Midbrain (tissue), 1 donor: ENCODE results near the gene GATB.
"Not testable (repeated sequence)": the region's sequence is repeated elsewhere in the genome, so short reads cannot be mapped to it uniquely, and the experiment has no call there.

Experiments
- DNase-seq: peaks from one replicate; lab custom pipeline; 2025; lab: John Stamatoyannopoulos, UW

Gene GATB

DNA sequence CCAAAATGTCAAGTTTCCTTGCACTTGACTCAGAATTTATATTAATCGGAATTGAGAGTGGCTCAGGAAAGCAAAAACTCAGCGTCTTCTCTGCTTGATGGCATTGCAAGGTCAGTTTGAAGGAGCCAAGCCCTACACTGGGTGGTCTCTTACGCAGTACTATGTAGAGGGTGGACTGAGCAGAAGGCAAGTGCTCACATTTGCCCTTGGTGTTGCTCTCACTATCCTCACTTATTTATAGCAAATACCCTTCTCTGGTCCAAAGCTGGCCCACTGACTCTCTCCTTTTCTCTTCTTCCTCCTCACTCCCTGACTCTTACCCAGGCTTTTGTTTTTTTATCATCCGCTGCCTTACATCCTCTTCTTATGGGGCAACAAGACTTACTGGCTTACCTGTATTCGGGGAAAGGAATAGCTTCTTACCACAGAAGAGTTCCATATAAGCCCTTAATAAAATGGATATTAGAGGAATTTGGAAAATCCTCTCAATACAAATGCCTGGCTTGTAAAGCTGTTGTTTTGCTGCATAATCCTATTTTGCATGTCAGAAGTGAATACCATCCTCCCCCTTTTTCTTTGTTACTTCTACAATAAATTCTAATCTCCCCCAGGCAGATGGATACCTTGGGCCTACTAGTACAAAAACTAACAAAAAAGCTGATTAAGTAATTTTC, 24.8 kb upstream of the GATB start:
- DNase-seq, result no peak

DNA sequence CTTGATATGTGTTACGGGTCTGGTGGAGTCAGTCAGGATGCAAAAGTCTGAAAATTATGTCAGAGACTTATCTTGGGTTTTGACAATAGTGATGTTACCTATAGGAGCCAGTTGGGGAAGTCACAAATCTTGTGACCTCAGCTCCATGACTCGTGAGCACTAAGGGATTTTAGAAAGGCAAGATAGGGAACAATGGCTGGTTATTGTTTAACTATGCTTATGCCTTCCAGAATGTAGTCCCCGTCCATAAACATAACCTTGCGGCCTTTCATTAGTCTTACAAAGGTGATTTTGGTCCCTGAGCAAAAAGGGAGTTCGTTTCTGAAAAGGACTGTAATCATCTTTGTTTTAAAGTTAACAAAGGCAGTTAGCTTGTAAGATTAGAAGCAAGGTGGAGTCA, 23.9 kb upstream of the GATB start:
- DNase-seq, result no peak

DNA sequence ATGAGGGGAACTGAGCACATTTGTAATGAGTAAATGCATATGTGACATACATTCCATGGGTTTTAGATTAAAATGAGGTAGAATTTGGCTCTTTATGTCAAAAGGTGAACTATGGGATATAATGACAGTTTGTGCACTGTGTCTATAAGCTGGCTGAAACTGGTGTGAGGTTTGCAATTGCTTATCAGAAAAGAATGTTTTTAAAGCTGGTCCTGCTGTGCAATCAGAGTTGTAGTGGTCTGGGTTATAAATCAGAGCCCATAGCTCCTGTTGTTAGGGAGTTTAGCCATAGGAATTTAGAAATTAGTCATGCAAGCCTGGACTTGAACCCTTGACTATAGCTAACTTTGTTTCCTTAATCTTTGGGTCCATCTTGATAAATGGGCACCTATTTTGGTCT, 23.1 kb upstream of the GATB start:
- no peak for DNase-seq

DNA sequence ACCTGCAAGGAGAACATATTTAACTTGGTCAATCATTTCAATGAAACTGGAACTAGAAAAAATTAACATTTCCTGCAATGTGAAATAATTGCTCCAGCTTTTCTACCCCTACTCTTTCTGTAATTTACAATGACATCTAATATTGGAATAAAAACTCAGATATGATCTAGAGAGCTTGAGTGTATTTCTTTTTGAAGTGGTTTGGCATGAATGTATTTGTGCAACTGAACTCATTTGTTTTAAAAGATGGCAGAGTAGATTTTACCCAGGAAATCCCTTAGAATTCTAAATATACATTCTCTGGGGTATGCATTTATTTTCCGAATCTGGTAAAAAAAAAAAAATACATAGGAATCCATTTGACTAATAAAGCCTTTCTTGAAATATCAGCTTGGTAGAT, 21.5 kb upstream of the GATB start:
- DNase-seq, result no peak

DNA sequence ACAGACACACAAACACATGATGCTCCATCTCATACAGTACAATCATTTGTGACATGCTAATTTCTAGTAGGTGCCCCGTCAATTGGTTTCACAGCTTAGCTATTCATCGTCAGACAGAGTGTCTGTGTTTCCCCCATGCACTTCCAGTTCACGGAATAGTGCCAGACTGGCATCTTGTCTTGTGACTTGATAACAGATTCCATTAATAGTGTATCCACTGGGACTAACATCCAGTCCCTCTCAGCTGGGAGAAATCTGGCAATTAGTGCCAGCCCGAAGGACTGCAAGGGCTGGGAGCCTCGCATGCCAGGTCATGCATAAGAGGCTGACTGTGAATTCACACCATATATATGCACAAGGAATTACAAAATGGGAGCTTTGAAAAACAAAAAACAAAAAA, 20.2 kb upstream of the GATB start:
- peak; percentile 17 for DNase-seq

DNA sequence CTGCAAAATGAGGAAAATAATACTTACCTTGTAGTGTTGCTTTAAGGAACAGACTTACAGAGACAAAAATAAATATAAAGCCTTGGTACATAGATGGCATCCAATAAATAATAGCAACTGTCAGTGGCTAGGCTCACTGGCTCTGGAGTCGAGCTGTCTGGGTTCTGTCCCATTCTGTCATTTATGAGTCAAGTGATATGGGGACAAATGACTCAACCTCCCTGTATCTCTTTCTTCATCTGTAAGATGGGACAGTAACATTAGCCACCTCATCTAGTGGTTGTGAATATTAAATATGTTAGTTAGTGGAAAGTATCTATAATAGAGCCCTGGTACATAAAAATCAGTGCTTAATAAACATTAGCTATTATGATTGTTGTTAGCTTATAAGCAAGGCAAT, 16.7 kb upstream of the GATB start:
- no peak for DNase-seq

DNA sequence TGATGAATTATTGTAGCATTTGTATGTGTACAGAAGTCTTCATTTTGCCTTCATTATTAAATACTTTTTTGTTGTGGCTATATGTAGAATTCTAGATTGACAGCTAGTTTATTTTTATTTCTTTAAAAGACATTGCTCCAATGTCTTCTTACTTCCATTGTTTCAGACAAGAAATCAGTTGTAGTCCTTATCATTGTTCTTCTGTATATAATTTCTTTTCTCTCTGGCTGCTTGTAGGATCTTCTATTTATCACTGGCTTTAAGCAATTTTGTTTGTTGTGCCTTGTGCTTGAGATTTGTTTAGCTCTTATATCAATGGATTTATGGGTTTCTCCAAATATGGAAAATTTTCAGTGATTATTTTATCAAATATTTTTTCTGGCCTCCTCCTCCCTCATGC, 13.5 kb upstream of the GATB start:
- DNase-seq, result no peak

DNA sequence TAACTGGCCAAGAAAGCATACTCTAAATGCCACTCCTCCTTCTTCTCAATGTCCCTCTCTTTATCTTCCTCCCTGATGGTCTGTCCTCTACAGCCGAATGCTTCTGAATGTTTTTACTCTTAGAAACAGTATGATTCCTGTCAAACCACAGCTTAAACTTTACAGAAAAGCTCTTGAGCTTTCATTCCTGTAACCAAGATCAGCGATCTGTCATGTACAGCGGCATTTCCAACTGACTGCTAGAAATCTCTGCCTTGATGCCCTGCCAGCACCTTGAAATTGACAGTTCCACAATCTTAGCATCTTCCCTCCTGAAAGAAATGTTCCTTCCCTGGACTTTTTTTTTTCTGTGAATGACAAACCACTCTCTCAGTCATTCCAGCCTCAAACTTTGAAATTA, 11.5 kb upstream of the GATB start:
- no peak for DNase-seq

DNA sequence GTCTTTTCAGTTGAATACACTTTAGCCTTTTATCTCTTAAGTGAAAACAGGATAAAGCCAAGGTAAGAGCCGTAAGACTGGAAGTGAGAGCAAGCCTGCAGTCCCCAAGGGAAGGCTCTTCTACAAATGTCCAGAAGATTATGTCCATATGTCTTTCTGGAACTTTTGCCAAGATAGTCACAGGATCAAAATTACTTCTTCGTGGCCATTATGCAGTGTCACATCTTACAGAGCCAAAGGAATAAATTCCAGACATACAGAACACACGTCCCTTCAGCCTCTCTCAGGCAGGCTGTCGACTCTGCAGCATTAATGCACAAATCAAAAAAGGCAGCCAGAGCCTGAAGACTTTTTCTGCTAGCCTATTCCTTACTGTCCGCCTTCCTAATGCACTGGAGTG, 10.9 kb upstream of the GATB start:
- DNase-seq, result no peak

DNA sequence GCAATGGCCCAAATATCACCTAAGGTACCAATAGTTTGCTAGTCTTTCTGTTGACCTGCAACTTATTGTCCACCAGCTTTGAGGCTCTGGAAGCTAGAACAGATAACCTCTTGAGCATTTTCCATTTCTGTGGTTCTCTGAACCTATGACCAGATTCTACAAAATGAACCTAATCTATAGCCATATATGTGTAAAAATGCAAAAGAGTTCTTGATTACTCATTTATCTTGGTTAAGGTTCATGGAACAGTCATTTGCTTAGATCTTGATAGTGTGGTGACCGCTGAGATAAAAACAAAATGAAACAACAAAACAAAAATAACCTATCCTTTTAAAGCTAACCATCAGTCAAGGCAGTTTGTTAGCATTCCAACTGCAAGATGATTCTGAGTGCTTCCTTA, 9.3 kb upstream of the GATB start:
- no peak for DNase-seq

DNA sequence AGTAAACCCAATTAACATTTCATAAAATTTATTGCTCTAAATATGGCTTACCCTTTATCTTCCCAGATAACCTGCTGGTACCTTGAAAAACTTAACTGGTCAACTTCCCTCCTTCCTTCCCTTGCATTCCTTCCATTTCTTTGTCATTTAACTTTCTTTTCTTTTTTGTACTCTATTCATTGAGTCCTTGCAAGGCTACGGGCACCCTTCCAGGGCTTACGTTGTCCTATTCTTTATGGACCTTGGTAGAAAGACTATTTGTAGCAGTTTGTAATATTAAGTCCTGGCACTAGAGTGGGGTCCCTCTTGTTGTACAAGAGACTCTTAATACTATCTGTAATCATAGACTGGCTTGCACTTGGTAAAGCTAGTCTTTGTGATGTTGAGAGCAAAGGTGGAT, 8.0 kb upstream of the GATB start:
- DNase-seq, result no peak

DNA sequence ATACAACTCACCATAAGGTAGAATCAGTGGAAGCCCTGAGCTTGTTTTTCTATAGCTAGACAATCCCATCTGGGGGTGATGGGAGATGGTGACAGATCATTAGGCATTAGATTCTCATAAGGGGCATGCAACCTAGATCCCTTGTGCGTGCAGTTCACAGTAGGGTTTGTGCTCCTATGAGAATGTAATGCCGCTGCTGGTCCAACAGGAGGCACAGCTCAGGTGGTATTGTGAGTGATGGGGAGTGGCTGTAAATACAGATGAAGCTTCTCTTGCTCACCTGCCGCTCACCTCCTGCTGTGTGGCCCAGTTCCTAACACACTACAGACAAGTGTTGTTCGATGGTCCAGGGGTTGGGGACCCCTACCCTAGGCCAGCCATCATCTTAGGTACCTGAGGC, 5.9 kb upstream of the GATB start:
- DNase-seq, result no peak

DNA sequence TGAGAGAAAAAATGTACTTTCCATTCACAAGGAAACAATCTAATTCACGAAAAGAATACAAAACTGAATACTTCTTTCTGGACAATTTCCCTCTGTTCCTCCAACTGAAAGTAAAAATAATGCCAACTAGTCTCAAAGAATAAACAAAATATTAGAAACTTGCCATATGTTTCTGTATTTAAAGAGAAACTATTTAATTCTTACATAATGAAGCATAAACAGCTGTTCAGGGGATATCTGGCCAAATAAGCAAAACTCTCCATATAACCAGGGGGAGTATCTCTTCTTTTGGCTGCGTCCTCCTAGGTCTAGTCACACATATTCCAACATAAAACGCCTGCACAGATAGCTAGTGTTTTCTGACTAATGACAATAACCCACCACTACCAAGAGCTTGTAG, 805 bp downstream of the GATB start:
- DNase-seq, result no peak

DNA sequence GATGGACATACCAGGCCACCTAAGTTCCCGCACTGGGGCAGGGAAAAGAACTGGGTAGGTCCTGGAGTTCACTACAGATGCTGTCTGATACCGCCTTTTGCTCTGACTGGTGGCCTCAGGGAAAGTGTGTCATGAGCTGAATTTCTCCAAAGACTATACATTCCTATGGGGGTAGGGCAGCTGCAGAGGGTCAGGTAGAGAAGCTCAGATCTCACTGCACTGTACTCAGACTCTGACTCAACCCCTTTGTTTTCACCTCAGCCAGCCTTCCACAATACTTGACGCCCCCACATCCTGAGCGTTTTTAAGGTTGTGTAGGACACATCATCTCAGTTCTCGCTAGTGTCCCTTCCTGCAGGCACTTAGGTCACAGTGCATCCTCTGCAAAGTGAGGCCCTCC, 7.8 kb downstream of the GATB start:
- DNase-seq, result no peak

DNA sequence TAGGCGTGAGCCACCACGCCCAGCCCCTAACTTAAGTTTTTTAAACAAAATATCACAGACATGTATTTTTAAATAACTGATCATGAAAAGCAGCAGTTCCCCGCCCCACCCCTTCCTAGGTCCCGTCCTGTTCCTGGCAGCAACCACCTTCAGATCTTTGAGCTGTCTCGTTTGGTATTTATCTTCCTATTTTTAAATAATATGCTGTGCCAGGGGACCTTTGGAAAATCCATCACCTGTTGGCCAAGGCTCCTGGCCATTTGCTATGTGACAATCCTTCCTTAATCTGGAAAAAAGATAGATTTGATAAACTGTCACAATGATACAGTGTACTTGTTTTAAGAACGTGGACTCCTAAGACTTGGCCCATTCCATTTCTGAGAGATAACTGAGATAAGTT, 10.7 kb downstream of the GATB start:
- no peak for DNase-seq

DNA sequence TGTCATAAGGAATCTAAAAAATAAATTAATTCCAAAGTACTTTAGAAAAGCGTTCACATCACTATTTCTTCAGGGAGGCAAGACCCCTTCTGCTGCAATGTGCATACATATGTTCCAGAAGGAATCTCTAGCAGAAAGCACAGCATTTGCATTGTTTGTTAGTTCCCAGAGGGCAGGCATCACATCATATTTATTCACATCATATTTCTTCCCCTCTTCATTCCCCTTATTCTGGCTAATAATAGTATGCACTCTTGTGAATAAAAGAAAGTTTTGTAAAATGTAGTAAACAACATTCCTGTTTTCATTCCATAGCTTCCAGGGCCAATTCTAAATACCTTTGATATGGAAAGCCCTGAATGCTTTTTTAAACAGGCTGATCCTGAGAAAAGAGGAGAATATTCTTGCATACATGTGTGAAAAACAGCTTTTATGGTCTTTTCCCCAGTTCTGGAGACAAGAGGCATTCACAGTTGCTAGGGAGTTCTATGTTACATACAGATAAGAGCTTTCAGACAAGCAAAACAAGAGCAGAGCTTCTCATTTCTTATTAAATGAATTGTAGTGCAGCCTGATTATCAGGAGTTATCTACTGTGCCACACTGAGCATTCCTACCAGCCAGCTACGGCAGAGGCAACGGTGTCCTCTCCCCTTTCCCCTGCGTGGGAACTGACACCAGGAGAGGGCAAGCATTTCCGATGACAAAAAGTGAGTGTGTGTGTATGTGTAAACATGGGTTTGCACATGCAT, 15.2 kb downstream of the GATB start:
- no peak for DNase-seq

DNA sequence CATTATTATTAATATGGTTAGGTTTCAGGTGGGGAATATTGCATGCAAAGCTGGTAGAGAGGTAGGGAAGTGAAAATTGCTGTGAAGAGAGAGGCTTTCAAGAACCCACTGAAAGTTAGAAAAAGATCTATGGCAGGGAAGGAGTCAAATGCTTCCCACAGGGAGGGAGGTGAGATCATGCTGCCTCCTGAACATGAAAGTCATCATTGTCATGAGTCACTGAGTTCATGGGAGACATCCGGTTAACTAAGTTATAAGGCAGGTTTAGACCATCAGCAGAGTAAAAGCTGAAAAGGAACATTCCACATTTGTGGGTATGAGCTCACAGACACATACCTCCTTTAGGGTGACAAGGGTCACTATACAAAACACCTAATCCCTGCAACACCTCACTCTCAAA, 16.2 kb downstream of the GATB start:
- no peak for DNase-seq

DNA sequence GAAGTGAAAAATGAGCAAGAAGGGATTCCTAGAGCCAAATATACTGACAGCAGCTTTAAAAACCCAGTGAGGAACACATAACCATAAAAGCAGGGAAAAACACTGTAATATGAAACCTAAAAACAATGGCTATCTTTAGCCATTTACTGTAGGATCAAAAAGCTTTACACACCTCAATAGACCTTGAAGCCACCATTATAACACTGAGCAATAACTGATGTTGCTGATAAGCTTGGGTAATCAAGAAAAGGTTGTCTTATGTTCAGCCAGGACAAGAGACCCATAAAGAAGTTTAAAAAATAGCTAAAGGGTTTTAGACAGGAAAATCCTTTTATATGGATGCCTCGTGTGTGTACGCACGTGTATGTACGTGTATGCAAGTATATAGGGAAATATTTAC, 16.9 kb downstream of the GATB start:
- no peak for DNase-seq

DNA sequence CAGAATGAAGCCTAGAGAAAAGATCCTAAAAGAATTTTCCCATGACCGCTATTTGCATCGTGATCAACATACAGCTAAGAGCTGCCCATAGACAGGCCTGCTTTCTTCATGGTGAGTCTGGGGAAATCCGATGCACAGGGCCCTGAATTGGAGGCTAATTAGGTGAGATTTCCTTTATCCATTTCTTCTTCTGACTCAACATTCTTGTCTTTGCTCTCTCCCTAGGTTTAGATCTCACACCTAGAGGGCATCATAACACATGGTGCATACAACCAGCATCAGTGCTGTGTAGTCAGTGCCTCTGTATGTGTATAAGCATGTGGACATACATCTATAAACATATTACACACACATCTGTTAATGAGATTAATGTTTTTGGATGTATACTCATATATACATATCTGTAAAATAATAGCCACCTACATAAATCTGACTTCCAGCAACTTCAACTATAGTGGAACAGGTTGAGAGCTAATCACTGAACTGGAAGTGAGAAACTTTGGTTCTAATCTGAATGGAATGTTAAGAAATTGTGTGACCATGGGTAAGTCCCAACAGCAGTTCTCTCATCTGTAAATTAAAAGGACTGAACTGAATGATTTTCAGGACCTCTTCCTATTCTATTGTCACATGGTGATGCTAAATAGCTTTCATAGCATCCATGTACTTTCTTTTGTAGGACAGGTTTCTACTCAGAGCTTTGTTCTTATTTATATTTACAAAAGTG, 17.5 kb downstream of the GATB start:
- no peak for DNase-seq

DNA sequence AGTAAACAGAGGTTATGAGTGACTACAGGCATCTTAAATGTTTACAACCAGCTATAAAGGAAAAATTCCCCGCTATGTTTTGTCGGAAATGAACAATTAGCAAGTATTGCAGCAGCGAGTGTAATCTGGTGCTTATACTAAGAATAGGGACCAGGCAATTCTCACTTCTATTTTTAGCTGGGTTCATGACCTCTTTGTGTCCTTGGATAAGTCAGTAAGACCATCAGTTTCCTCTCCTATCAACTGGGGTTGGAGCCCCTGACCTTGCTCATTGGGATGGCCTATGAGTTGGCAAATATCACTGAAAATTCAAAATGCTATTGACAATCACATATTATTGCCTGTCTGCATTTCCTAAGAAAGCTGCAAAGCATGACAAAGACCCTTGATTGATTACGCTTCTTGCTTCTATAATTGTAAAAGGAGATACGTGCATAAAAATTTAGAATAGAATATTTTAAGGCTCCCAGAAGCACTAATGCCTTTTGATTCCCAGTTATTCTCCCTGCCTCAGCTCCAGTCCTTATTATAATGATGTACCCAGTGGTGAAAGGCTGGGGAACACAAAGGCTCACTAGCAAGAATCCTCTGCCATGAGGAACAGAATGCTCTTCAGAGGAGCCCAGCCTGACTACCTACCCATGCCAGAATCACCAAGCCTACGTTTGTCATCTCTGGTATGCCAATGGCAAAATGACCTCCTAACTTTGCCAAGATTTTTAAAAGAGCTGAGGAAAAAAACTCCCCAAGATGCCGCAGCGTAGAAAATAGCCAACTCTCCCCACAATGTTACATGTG, 21.9 kb downstream of the GATB start:
- no peak for DNase-seq

DNA sequence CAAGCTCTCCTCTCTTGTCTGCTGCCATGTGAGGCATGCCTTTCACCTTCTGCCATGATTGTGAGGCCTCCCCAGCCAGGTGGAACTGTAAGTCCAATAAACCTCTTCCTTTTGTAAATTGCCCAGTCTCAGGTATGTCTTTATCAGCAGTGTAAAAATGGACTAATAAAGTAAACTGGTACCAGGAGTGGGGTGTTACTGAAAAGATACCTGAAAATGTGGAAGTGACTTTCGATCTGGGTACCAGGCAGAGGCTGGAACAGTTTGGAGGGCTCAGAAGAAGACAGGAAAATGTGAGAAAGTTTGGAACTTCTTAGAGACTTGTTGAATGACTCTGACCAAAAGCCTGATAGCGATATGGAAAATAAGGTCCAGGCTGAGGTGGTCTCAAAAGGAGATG, 24.0 kb downstream of the GATB start:
- DNase-seq, result not testable (repeated sequence)

DNA sequence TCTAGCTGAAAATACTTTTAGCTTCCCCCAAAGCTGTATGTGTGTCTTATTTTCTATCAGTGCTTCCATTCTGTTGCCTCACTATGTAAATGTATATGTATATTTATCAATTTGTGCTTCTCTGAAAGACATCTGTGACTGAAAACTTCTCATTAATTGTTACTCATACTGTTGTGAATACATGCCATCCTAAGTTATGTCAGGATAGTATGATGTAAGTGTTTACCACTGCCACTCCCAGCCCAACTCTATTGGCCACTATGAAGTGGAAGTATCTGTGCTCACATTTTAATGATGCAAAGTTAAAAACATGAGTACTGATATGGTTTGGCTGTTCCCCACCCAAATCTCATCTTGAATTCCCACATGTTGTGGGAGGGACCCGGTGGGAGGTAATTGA, 24.4 kb downstream of the GATB start:
- no peak for DNase-seq

DNA sequence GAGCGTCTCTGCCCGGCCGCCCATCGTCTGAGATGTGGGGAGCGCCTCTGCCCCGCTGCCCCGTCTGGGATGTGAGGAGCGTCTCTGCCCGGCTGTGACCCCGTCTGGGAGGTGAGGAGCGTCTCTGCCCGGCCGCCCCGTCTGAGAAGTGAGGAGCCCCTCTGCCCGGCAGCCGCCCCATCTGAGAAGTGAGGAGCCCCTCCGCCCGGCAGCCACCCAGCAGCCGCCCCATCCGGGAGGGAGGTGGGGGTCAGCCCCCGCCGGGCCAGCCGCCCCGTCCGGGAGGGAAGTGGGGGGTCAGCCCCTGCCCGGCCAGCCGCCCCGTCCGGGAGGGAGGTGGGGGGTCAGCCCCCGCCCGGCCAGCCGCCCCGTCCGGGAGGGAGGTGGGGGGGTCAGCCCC, 29.1 kb downstream of the GATB start:
- DNase-seq, result not testable (repeated sequence)
